Common myeloid progenitor, CD34-positive (primary cell): Measurements from ENCODE around the gene PTPRM.

Experiments used
- CTCF ChIA-PET: fragments of 350-600 bp; sonication (Branson Sonifier 250); formaldehyde crosslinking; loops from one replicate; lab custom pipeline; 2021; ENCODE audit warnings: antibody characterized with exemption; lab: Charles Lee
- POLR2A ChIA-PET: fragments of 350-600 bp; sonication (Branson Sonifier 250); formaldehyde crosslinking; loops from one replicate; lab custom pipeline; 2021; ENCODE audit warnings: antibody characterized with exemption; lab: Charles Lee
- DNase-seq, 3 donors: peaks; one replicate each; pipeline versions ENCODE4 v3.0.0 to v3.0.0-alpha.2; 2013
- H3K27ac ChIP-seq, 2 experiments: 1 replicate in 1 of 2; 2 replicates in 1 of 2; pipeline ENCODE4 v1.7.0; 2013; ENCODE audit warnings: inconsistent platforms in 2 of 2, low read length in 2 of 2, mild to moderate bottlenecking in 2 of 2, low read depth in 1 of 2, moderate library complexity in 1 of 2; ENCODE audit not compliant: severe bottlenecking in 2 of 2, insufficient read depth in 1 of 2, poor library complexity in 1 of 2
- H3K27me3 ChIP-seq, 5 experiments: replicated peaks in 2 of 5; 1 replicate in 3 of 5; 2 replicates in 2 of 5; pipeline versions ENCODE4 v1.6.1 to v1.7.0; 2013; ENCODE audit warnings: low read length in 4 of 5, mild to moderate bottlenecking in 2 of 5, moderate library complexity in 2 of 5, inconsistent platforms in 1 of 5; ENCODE audit not compliant: insufficient read depth in 5 of 5, control insufficient read depth in 4 of 5
- H3K36me3 ChIP-seq, 4 experiments: 1 replicate in 2 of 4; 2 replicates in 2 of 4; pipeline versions ENCODE4 v1.6.1 to v1.7.0; 2013; ENCODE audit warnings: low read length in 3 of 4, control low read depth in 1 of 4, mild to moderate bottlenecking in 1 of 4; ENCODE audit not compliant: control insufficient read depth in 4 of 4, insufficient read depth in 4 of 4
- H3K4me1 ChIP-seq, 4 experiments: 1 replicate in 3 of 4; 2 replicates in 1 of 4; pipeline versions ENCODE4 v1.6.1 to v1.7.1; 2013; ENCODE audit warnings: low read length in 3 of 4, mild to moderate bottlenecking in 3 of 4, control low read depth in 1 of 4, inconsistent platforms in 1 of 4, moderate library complexity in 1 of 4; ENCODE audit not compliant: control insufficient read depth in 4 of 4, insufficient read depth in 4 of 4; ENCODE audit errors: control extremely low read depth in 1 of 4
- H3K4me3 ChIP-seq, 7 experiments: 1 replicate in 4 of 7; 2 replicates in 3 of 7; pipeline versions ENCODE4 v1.5.1 to v1.7.0; 2013; ENCODE audit warnings: mild to moderate bottlenecking in 7 of 7, low read length in 6 of 7, moderate library complexity in 6 of 7, inconsistent platforms in 2 of 7, low read depth in 2 of 7, control low read depth in 1 of 7; ENCODE audit not compliant: insufficient read depth in 4 of 7, control insufficient read depth in 1 of 7; ENCODE audit errors: extremely low read depth in 1 of 7
- H3K9me3 ChIP-seq, 5 experiments: 1 replicate in 4 of 5; 2 replicates in 1 of 5; pipeline versions ENCODE4 v1.6.1 to v1.7.1; 2013; ENCODE audit warnings: low read length in 4 of 5, mild to moderate bottlenecking in 2 of 5, inconsistent platforms in 1 of 5, low read depth in 1 of 5, moderate library complexity in 1 of 5; ENCODE audit not compliant: control insufficient read depth in 4 of 5, insufficient read depth in 2 of 5; ENCODE audit errors: control extremely low read depth in 1 of 5
- WGBS: methylation state at CpG from one replicate; pipeline ENCODE4 v1.1.5; 2013; ENCODE audit not compliant: insufficient coverage; 5-methylcytosine and 5-hydroxymethylcytosine counted together

Gene PTPRM

DNA sequence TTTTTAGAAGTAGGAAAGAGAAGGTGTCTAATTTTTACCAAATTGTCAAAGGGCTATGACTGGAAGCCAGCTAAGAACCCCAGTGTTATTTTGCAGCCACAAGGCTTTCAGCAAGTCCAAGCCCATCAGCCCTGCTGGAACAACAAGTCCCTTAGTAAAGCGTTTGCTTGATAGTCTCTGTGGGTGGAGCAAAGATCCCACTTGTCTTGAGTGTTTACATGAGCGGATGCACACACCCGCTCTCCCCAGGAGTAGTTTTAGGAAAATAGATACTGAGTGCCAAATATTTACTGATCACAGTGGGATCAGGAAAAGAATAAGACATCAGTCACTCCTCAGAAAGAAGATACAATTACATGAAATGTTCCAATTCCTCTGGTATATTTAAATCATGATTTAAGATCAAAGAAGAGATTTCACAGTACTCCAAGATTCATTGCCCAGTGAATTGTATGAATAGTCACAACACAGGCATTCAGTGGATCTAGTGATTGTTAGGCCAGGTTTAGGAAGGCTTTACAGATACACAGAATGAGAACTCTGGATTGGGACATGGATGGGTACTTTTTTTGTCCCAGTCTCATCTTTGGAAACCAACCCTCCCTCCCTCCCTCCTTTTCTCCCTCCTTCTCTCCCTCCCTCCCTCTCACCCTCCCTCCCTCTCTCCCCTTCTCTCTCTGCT, 514.9 kb downstream of the PTPRM start:
- ChIA-PET POLR2A (no interaction called here), CTCF (no interaction called here)
- H3K9me3 ChIP-seq, result no peaks in the 10 kb centered on the region
- H3K4me1 ChIP-seq, result no peaks in the 10 kb centered on the region
- no peak overlapping the region for H3K27ac ChIP-seq
- DNase-seq, result no peak
- peaks cover 0 to 4% (median 0%) of the 10 kb centered on the region in 4 experiments for H3K36me3 ChIP-seq
- WGBS, result no CpG with 5 or more reads among the region's 3 CpGs
- no peaks in the 10 kb centered on the region for H3K27me3 ChIP-seq
- H3K4me3 ChIP-seq, result no peak overlapping the region

DNA sequence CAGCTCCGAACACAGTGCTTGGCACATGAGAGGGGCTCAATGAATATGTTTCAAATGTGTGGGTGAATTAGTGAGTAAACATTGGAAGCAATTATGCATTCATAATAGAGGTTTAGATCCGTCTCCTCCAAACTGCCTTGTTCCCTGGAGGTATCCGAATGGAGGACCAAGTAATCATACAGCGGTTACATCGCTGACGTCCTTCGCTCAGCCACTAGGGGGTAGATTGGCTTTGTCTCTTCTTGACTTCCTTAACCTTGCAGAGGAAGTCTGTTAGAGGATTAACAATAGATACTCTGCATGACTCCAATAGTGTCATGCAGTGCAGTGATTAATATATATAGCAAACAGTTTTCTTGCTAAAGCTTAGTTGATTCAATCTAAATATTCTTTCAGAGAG, 517.0 kb downstream of the PTPRM start:
- H3K9me3 ChIP-seq, result no peaks in the 10 kb centered on the region
- H3K27me3 ChIP-seq, result no peaks in the 10 kb centered on the region
- peaks cover 0 to 4% (median 0%) of the 10 kb centered on the region in 4 experiments for H3K36me3 ChIP-seq
- peak in 2 of 3 donors; percentile 24 to 26 for DNase-seq
- H3K27ac ChIP-seq, result no peak overlapping the region
- 100% methylated on average over 2 of the region's 7 CpGs for WGBS
- no peak overlapping the region for H3K4me3 ChIP-seq
- ChIA-PET CTCF (interaction anchor here (1.4 kb wide), 1 partner anchor 11 kb away, joined by 4 read pairs; no protein-coding TSS in a partner anchor), POLR2A (no interaction called here)
- H3K4me1 ChIP-seq, result no peaks in the 10 kb centered on the region

DNA sequence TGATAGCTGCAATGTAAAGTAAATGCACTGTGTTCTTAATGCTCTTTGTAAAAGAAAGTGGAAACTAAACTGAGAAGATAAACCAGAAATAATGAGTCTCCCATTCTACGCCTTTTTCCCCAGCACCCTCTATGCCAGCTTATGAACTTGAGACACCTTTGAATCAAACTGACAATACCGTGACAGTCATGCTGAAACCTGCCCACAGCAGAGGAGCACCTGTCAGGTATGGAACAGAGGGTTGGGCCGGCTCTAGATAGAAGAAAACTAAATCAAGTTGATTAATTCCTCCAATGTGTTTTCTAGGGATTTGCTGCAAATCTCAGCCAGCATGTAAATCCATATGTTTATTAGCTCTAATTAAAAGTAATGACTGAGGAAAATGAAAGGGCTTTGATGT, 521.5 kb downstream of the PTPRM start:
- Histone ChIP-seq H3K9me3 (no peaks in the 10 kb centered on the region), H3K27me3 (no peaks in the 10 kb centered on the region), H3K36me3 (peaks cover 0 to 4% (median under 1%) of the 10 kb centered on the region in 4 experiments), H3K4me1 (no peaks in the 10 kb centered on the region), H3K27ac (no peak overlapping the region), H3K4me3 (no peak overlapping the region)
- POLR2A ChIA-PET, result interaction anchor here (0.5 kb wide), 1 partner anchor 1310 kb away, joined by 3 read pairs; no protein-coding TSS in a partner anchor
- 93% methylated on average over 3 of the region's 3 CpGs for WGBS
- DNase-seq, result no peak
- CTCF ChIA-PET, result no interaction called here

DNA sequence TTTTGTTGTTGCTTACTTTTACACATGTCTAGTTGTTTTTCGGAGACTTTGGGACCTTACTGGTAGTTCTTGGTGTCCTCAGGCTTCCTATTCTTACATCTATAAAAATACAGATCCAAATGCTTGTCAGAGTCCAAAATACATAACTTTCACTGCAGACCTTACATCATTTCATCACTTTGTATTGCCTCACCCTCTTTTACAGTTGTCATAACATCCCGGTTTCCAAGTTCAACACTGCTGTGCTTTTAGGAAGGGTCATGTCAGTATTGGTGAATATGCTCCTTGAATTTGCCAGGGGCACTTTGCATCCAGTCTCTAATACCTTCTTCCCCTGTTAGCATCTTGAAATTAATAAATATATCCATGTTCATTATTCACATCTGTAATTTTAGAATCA, 523.9 kb downstream of the PTPRM start:
- Histone ChIP-seq H3K4me3 (no peak overlapping the region), H3K9me3 (no peaks in the 10 kb centered on the region), H3K27me3 (no peaks in the 10 kb centered on the region), H3K36me3 (peaks cover 0 to 2% (median 0%) of the 10 kb centered on the region in 4 experiments), H3K4me1 (no peaks in the 10 kb centered on the region), H3K27ac (no peak overlapping the region)
- ChIA-PET POLR2A (no interaction called here), CTCF (no interaction called here)
- WGBS, result 100% methylated on average over 2 of the region's 2 CpGs
- no peak for DNase-seq

DNA sequence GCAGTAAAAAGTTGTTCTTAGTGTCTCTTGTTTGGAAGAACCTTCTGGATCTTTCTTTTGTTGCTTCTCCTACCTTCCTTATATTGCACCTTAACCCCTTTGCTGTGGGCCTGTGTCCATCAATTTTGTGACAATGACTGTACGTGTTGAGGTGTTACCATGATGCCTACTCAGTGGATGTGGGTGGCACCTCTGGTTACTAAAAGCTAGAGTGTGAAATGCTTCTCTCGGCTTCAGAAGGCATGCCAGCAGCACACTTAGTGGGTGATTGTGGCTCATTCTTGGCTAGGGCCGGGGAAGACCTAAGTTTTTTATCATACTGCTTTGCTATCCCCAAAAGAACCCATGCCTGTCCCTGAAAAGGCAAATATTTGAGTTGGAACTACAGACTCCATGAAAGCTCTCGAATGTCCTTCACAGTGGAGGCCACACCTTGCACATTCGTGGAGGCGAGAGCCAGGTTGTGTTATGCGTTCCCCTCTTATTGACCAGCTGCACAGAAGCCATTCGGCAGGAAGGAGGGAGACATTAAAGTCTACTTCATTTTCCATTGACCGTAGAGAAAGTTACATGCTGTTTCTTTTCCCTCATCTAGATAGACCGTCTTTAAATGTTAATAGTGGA, 528.9 kb downstream of the PTPRM start:
- ChIA-PET CTCF (interaction anchor here (1.6 kb wide), 1 partner anchor 12 kb away, joined by 4 read pairs; no protein-coding TSS in a partner anchor), POLR2A (interaction anchor here (0.6 kb wide), 1 partner anchor 177 kb away, joined by 4 read pairs; no protein-coding TSS in a partner anchor)
- no peaks in the 10 kb centered on the region for H3K4me1 ChIP-seq
- H3K27me3 ChIP-seq, result no peaks in the 10 kb centered on the region
- no peak overlapping the region for H3K4me3 ChIP-seq
- no peak overlapping the region for H3K27ac ChIP-seq
- WGBS, result 94% methylated on average over 7 of the region's 10 CpGs
- DNase-seq, result no peak
- H3K9me3 ChIP-seq, result peaks cover 0 to 1% (median 0%) of the 10 kb centered on the region in 5 experiments
- peaks cover 0 to 3% (median 0%) of the 10 kb centered on the region in 4 experiments for H3K36me3 ChIP-seq

DNA sequence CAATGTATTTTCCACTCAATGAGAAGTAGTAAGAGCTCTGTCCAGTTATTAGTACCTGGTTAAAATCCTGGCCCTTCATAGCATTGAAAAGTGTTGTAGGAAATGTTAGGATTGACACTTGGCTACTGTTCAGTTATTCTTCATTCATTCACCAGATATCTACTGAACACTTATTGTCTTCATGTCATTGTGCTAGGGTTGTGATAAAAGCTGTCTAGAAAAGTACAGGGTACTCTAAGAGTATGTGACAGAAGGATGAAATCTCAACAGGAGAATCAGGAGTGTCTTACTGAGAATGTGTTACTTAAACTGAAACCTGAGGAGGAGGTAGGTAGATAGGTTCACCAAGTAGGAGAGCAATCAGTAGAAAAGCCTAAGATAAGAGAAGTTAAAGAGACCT, 530.3 kb downstream of the PTPRM start:
- no peak for DNase-seq
- CTCF ChIA-PET, result no interaction called here
- Histone ChIP-seq H3K4me3 (no peak overlapping the region), H3K36me3 (peaks cover 0 to 5% (median 0%) of the 10 kb centered on the region in 4 experiments), H3K27ac (no peak overlapping the region), H3K9me3 (peaks cover 0 to 10% (median under 1%) of the 10 kb centered on the region in 5 experiments), H3K27me3 (no peaks in the 10 kb centered on the region), H3K4me1 (no peaks in the 10 kb centered on the region)
- POLR2A ChIA-PET, result no interaction called here

DNA sequence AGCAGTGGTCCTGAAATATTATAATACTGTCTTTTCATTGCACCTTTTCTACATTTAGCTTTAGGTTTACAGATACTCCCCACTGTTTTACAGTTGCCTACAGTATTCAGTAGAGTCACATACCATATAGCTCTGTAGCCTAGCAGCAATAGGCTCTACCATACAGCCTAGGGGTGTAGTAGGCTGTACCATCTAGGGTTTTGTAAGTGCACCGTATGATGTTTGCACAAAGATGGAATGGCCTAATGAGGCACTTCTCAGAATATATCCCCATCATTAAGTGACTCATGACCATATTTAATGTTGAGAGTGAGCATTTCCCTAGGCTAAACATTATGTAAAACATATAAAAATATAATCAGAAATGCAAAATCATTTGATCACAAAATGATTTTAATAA, 530.8 kb downstream of the PTPRM start:
- no CpG with 5 or more reads among the region's 1 CpG for WGBS
- H3K4me3 ChIP-seq, result no peak overlapping the region
- ChIA-PET POLR2A (no interaction called here), CTCF (no interaction called here)
- DNase-seq, result no peak
- H3K27ac ChIP-seq, result no peak overlapping the region
- peaks cover 0 to 13% (median 3%) of the 10 kb centered on the region in 5 experiments for H3K9me3 ChIP-seq
- H3K4me1 ChIP-seq, result no peaks in the 10 kb centered on the region
- H3K36me3 ChIP-seq, result peaks cover 0 to 5% (median under 1%) of the 10 kb centered on the region in 4 experiments
- no peaks in the 10 kb centered on the region for H3K27me3 ChIP-seq
